IPS-NIHi7 (cell line): ENCODE measurements around the gene KRTAP4-8.
"Not testable (repeated sequence)": the region's sequence is repeated elsewhere in the genome, so short reads cannot be mapped to it uniquely, and the experiment has no call there.

Experiments
- DNase-seq: peaks from one replicate; pipeline ENCODE4 v3.0.0; 2012; ENCODE audit warnings: mixed read lengths; ENCODE audit errors: extremely low spot score

Gene KRTAP4-8

DNA sequence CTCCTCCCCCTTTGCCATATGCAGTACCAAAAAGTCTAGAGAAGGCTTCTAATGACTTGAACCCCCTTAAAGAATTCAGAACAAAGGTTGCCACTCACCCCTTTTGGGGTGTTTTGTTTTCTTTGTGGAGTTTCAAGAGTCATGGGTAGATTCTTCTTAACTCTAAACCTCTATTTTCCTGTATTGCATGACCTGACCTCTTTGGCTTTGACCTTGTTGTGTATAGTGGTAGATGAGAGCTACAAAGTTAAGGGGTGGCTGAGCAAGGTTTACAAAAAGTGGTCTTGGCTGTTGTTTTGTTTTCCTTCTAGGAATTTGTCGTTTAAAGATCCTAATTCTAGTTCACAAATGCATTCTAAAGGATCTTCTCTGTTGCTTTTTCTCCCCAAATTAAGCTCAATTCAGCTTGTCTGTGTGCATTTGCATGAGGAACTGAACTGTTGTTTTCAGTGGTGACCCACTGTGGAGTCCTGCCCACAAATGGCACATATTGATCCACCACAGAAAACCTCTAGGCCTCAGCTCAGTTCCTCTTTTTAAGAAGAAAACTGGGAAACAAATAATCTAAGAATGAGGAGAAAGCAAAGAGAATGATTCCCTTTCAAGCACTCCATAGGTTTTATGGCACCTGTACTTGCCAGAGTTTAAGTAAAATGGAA lies 10.9 kb upstream of the KRTAP4-8 start:
- not testable (repeated sequence) for DNase-seq

GRCh38 chr17:41107941-41108450 lies 10.1 kb upstream of the KRTAP4-8 start:
- no peak for DNase-seq

- DNase-seq: not testable (repeated sequence)
These were observed 7.4 kb upstream of the KRTAP4-8 start, which contains the start of gene KRTAP4-9 for GRCh38 chr17:41105347-41105746. Gene KRTAP4-9, plus strand, starts transcription at chr17:41105389. Its CDS starts 0 bp downstream, at chr17:41105389.

DNA sequence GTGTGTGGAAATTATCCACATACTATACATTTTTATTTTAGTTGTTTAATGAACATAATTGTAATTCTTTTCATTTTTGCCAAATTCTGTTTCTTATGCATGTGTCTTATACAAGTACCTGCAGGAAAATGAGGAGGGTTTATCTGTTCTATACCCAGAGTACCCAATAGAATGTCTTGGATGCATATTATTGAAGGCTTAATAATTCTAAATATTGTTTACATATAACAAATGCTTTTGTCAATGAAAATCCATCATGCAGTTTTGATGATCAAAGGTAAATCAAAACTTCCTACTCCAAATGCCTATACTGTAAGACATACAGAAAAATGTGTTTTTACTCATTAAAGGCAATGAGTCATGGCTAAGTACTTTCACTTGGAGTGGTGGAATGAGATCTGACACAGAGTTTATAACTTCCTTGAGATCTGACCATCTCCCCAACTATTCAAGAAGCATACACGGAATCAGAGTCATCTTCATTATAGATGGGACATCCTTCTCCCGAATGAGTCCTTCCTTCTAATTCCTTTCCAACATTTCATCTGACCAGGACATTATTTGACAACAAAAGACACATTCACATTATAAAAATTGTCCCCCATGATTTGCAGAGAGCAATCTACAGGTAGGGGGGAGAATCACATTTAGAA lies 6.6 kb upstream of the KRTAP4-8 start:
- not testable (repeated sequence) for DNase-seq

GRCh38 chr17:41103896-41104295 lies 6.0 kb upstream of the KRTAP4-8 start:
- DNase-seq: no peak

GRCh38 chr17:41101586-41102259 lies 3.8 kb upstream of the KRTAP4-8 start, which contains the start of gene KRTAP4-16:
Gene KRTAP4-16, minus strand, starts transcription at chr17:41102209. Its CDS starts 0 bp downstream, at chr17:41102209.
- no peak for DNase-seq

DNA sequence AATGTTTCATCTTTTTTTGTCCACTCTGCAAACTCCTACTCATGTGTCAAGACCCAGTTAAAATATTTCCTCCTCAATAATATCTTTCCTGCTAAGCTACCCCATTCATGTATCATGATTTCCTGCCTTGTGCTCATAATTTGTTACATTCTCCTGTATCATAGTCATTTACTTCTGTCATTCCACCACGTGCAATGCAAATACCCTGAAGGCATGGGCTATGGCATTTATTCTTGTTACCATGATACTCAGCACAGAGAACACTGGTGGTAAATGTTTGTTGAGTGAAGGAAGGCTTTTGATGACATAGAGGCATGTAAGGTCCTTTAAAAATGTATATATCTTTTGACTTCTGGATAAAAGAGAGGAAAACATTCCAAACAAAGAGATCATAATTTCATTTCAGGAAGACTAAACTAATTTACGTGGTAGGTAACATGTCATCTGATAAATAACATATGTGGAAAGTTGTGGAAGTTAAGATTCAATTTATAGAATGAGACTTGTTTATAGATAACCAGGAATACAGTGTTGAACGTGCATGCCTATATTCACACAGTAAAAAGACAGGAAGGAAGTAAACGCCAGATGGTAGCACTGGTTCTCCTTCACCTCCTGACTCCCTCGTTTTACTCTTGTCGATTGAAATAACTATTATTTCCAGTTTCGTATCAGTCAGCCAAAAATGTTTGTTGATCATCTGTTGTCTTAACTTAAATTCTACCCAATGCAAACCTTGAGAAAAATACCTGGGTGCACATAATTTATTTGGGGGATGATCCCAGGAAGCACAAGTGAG lies 1.9 kb upstream of the KRTAP4-8 start:
- not testable (repeated sequence) for DNase-seq

DNA sequence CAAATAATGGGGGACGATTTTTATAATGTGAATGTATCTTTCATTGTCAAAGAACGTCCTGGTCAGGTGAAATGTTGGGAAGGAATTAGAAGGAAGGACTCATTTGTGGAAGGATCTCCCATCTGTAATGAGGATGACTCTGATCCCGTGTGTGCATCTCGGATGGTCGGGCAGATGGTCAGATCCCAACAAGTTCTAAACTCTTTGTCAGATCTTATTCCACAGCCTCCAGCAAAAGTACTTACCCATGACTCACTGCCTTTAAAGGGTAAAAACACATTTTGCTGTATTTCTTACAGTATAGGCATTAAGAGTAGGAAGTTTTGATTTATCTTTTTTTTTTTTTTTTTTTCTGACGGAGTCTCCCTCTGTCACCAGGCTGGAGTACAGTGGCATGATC lies 539 bp upstream of the KRTAP4-8 start:
- DNase-seq: no peak

DNA sequence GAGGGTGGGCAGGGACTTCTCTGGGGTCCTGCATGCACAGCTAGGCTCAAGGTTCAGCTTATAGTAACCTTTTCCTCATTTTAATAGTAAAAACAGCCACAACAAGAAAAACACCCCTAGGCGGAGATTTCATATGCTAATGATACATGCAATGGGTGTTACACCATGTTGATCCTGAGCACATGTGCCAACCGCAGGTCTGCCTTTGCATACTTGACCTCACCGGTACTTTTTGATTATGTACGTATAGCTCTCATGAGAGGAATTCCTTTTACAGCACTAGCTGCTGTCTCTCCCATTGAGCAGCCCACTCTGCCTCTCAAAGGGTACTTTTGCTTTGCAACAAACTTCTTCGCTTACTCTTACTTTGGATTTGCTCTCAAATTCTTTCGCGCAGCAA lies 1.9 kb downstream of the KRTAP4-8 start:
- DNase-seq: no peak

- DNase-seq: not testable (repeated sequence)
These were observed 9.1 kb downstream of the KRTAP4-8 start for GRCh38 chr17:41088760-41089352.

DNA sequence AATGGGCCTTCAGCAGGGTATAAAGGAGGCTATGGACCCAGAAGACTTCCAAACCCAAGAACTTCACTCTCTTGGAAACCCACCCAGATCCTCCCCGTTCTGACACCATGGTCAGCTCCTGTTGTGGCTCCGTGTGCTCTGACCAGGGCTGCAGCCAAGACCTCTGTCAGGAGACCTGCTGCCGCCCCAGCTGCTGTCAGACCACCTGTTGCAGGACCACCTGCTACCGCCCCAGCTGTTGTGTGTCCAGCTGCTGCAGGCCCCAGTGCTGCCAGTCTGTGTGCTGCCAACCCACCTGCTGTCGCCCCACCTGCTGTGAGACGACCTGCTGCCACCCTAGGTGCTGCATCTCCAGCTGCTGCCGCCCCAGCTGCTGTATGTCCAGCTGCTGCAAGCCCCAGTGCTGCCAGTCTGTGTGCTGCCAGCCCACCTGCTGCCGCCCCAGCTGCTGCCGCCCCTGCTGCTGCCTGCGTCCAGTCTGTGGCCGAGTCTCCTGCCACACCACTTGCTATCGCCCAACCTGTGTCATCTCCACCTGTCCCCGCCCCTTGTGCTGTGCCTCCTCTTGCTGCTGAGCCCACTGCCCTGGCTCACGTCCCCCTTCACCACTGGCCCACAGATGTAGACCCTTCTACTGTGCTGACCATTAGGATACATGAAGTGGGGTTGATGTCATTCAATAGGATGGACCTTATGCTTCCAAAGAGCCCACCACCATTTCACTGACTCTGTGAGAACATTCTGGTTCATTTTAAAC lies 13.7 kb downstream of the KRTAP4-8 start, which contains the start of gene KRTAP4-7:
TSS of gene KRTAP4-7 (plus strand) at position 51 of the 757 bp plus-strand sequence. CDS start at position 108, 57 bp downstream.
- DNase-seq: not testable (repeated sequence)

- DNase-seq: not testable (repeated sequence)
These were observed 14.5 kb downstream of the KRTAP4-8 start for GRCh38 chr17:41083427-41083826.

DNA sequence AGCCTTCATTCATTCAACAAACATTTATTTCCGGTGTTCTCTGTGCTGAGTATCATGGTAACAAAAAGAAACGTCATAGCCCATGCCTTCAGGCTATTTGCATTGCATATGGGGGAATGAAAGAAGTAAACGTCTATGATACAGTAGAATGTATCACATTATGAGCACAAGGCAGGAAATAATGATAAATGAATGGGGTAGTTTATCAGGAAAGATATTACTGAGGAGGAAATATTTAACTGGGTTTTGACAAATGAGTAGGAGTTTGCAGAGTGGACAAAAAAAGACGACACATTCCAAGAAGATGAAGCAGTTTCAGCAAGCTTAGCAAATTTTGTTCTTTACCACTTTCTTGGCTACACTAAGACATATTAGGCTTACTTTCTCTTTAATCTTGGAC lies 15.3 kb downstream of the KRTAP4-8 start:
- DNase-seq: no peak

DNA sequence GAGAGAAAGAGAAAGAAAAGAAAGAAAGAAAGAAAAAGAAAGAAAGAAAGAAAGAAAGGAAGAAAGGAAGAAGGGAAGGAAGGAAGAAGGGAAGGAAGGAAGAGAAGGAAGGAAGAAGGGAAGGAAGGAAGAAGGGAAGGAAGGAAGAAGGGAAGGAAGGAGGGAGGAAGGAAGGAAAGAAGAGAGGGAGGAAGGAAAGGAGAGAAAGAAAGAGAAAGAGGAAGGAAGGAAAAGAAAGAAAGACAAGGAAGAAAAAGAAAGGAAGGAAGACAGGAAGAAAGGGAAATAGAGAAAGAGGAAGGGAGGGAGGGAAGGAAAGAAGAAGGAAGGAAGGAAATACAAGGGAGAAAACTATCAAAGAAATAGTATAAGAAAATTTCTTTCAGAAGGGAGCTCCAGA lies 21.2 kb downstream of the KRTAP4-8 start:
- no peak for DNase-seq

DNA sequence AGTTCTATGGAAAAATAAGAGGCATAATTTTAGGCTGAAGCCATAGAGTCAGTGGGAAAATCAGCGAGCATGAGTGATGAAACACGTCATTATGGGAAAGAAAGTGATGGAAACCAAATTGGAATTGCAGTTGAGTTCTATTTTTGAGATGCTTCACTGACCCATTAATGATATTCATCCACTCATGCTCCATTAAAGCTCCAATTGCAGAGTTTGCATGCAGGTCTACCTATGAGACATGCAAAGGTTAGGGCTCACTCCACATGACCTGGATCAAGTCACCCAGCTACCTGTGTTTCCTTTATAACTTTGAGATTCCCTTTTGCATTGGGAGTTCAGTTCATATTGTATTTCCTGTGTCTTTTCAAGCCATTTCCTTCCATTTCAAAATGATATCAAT lies 24.3 kb downstream of the KRTAP4-8 start:
- DNase-seq: no peak

DNA sequence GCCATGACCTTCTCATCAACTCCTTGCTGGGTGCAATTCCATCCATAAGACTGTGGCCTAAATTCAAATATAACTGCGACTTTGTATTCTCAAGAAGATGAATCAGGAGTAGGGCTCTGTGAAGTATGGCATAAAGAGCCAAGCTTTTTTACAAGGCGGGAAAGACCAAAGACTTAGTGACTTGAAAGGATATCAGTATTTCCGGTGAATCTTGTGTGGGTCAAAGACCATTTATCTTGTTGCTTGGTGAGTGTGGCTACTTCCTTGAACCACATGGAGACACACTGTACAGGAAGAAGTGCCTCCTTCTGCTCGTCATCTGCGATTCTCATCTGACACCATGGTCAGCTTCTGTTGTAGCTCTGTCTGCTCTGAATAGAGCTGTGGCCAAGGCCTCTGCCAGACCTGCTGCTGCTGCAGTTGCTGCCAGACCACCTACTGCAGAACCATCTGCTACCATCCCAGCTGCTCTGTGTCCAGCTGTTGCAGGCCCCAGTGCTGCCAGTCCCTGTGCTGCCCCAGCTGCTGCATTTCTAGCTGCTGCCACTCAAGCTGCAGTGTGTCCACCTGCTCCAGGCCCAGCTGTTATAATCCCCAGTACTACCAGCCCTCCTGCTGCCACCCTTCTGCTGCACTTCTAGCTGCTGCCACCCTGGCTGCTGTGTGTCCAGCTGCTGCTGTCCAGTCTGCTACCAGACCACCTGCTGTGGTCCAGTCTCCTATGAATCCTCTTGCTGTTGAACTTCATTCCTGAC lies 26.2 kb downstream of the KRTAP4-8 start:
- DNase-seq: no peak

GRCh38 chr17:41069031-41069430 lies 28.9 kb downstream of the KRTAP4-8 start:
- DNase-seq: no peak

GRCh38 chr17:41067281-41067680 lies 30.7 kb downstream of the KRTAP4-8 start:
- no peak for DNase-seq

- DNase-seq: no peak
These were observed 31.9 kb downstream of the KRTAP4-8 start, which contains the start of gene KRTAP2-4 for GRCh38 chr17:41065829-41066624. Gene KRTAP2-4, minus strand, starts transcription at chr17:41065879. Its CDS starts 34 bp downstream, at chr17:41065845.
